Kidney epithelial cell (primary cell): ENCODE results near the gene ELAVL2. TPM values are rescaled to one million over a fixed set of nuclear protein-coding genes. Genes with fewer than 3 reads are reported as not detected.

Experiments used
- DNase-seq: peaks from one replicate; pipeline ENCODE4 v3.0.0-alpha.2; 2010; ENCODE audit warnings: low read depth
- H3K27me3 ChIP-seq: 2 replicates; pipeline ENCODE4 v1.6.0; 2011; ENCODE audit warnings: low read length; ENCODE audit not compliant: control insufficient read depth, insufficient read depth
- H3K36me3 ChIP-seq: 2 replicates; pipeline ENCODE4 v1.5.1; 2011; ENCODE audit warnings: low read length; ENCODE audit not compliant: control insufficient read depth, insufficient read depth
- H3K4me3 ChIP-seq: 2 replicates; pipeline ENCODE4 v1.5.1; 2011; ENCODE audit warnings: low read depth, mild to moderate bottlenecking, control low read depth, low read length
- CTCF ChIP-seq: IDR thresholded peaks from 2 replicates; pipeline ENCODE4 v1.5.1; 2011; ENCODE audit warnings: mild to moderate bottlenecking, moderate library complexity, low read length, control low read depth, inconsistent platforms; ENCODE audit not compliant: insufficient read depth, poor library complexity, severe bottlenecking
- total RNA-seq: library from RNA; depleted of rRNA; stranded (reverse); fragments of >200 nt; gene quantifications from 2 replicates; pipeline ENCODE4 v1.2.3, GENCODE V29; 2015

ELAVL2 gene
- total RNA-seq, 1 donor from 2014 or later: 0.92 TPM

- Histone ChIP-seq H3K27me3 (peaks cover 25% of the 10 kb centered on the region), H3K4me3 (no peak overlapping the region), H3K36me3 (no peaks in the 10 kb centered on the region)
- DNase-seq: no peak
- no peak for TF ChIP-seq CTCF
Observed at GRCh38 chr9:23849379-23850035, 23.5 kb upstream of the ELAVL2 start.

- H3K27me3 ChIP-seq: no peaks in the 10 kb centered on the region
- no peak for DNase-seq
- H3K36me3 ChIP-seq: no peaks in the 10 kb centered on the region
- no peak for TF ChIP-seq CTCF
- H3K4me3 ChIP-seq: no peak overlapping the region
Observed at GRCh38 chr9:23842565-23843129, 16.6 kb upstream of the ELAVL2 start.

GRCh38 chr9:23841304-23841703, 15.3 kb upstream of the ELAVL2 start:
- Histone ChIP-seq H3K4me3 (no peak overlapping the region), H3K27me3 (peaks cover 2% of the 10 kb centered on the region)
- no peak for DNase-seq

GRCh38 chr9:23837038-23837437, 11.0 kb upstream of the ELAVL2 start:
- no peak for TF ChIP-seq CTCF
- Histone ChIP-seq H3K4me3 (no peak overlapping the region), H3K36me3 (no peaks in the 10 kb centered on the region), H3K27me3 (peaks cover 2% of the 10 kb centered on the region)
- no peak for DNase-seq

More at GRCh38 chr9:23841304-23841703, 15.3 kb upstream of the ELAVL2 start:
- H3K36me3 ChIP-seq: no peaks in the 10 kb centered on the region
- TF ChIP-seq CTCF: no peak

- TF ChIP-seq CTCF: no peak
- no peak for DNase-seq
- H3K27me3 ChIP-seq: peaks cover 24% of the 10 kb centered on the region
Observed at GRCh38 chr9:23830929-23831730, 5.1 kb upstream of the ELAVL2 start.

DNA sequence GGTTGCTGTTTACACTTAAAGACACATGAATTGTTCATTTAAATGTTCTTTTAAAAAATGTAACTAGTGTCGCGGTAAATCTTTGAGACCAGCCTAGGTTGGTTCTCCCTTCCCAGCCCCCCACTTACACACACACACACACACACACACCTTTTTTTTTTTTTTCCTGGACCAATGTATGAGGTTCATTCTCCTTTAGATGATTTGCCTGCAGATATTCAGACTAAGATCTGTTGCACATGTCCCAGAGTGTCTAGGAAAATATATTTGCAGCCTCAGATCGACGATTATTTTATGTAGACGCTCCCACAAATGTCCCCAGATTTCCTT, 4.4 kb upstream of the ELAVL2 start:
- Histone ChIP-seq H3K27me3 (peaks cover 24% of the 10 kb centered on the region), H3K4me3 (no peak overlapping the region), H3K36me3 (no peaks in the 10 kb centered on the region)
- no peak for DNase-seq
- TF ChIP-seq CTCF: no peak

More at GRCh38 chr9:23830929-23831730, 5.1 kb upstream of the ELAVL2 start:
- Histone ChIP-seq H3K36me3 (no peaks in the 10 kb centered on the region), H3K4me3 (no peak overlapping the region)
